ENCODE data around the gene CLK2. TPM values are rescaled to one million over a fixed set of nuclear protein-coding genes. Genes with fewer than 3 reads are reported as not detected.

CLK2 gene
- total RNA-seq, 1 experiment from 2014 or later, result 72.6 TPM

GRCh38 chr1:155284476-155284875 lies 11.2 kb upstream of the CLK2 start:
- no peaks in the 10 kb centered on the region for H4K20me1 ChIP-seq (ENCODE audit: insufficient read depth)
- no peak overlapping the region for H3K9ac ChIP-seq (ENCODE audit: low read length)
- no peaks in the 10 kb centered on the region for H3K9me3 ChIP-seq (ENCODE audit: control insufficient read depth in 1 of 2, insufficient read depth in 1 of 2, low read depth in 1 of 2, low read length in 2 of 2)
- intact Hi-C loops (cut with micrococcal nuclease), result no loop called here
- H3K4me2 ChIP-seq (ENCODE audit: low read length), result no peak overlapping the region
- RAD21 ChIA-PET (ENCODE audit: low non-redundant PET in 1 of 2, low total read pairs in 2 of 2, uncharacterized antibody in 2 of 2, unreplicated experiment in 2 of 2), result no interaction called here
- POLR2A ChIA-PET, result no interaction called here
- ATAC-seq (no peak), DNase-seq (ENCODE audit: low read depth, low spot score) (no peak)
- H2AFZ ChIP-seq (ENCODE audit: low read depth, low read length, poor library complexity, severe bottlenecking), result no peak overlapping the region
- no peaks in the 10 kb centered on the region for H3K9me2 ChIP-seq (ENCODE audit: insufficient read depth)
- H3K79me2 ChIP-seq (ENCODE audit: insufficient read depth, low read length), result no peaks in the 10 kb centered on the region
- H3K4me3 ChIP-seq (replicated peaks in 1 of 2; ENCODE audit: low read depth in 1 of 2, low read length in 2 of 2), result no peak overlapping the region
- no TSS peak for BruUV-seq (replicated peaks)
- no peak overlapping the region for H3K27ac ChIP-seq (ENCODE audit: low read depth, low read length)
- TF ChIP-seq SP1 (IDR thresholded peaks at IDR 0.05; ENCODE audit: low read depth) (no peak), CTCF (IDR thresholded peaks at IDR 0.05 in 2 of 3, conservative IDR thresholded peaks at IDR 0.05 in 1 of 3; ENCODE audit: borderline replicate concordance in 1 of 3, insufficient read depth in 1 of 3, low read depth in 2 of 3, low read length in 2 of 3) (no peak), ELF1 (IDR thresholded peaks at IDR 0.05; ENCODE audit: borderline replicate concordance, low read depth) (no peak), REST (IDR thresholded peaks at IDR 0.05; ENCODE audit: low read depth) (no peak), EZH2 (IDR thresholded peaks at IDR 0.05) (no peak), JUND (IDR thresholded peaks at IDR 0.05) (no peak), POLR2A (IDR thresholded peaks at IDR 0.05; ENCODE audit: borderline replicate concordance, extremely low read depth, insufficient read depth, insufficient read length) (no peak), EGR1 (IDR thresholded peaks at IDR 0.05; ENCODE audit: low read depth) (no peak), POLR2AphosphoS5 (IDR thresholded peaks at IDR 0.05; ENCODE audit: low read depth, low read length) (no peak), ZNF274 (IDR thresholded peaks at IDR 0.05; ENCODE audit: low read depth, low read length) (no peak), ZBTB33 (IDR thresholded peaks at IDR 0.05; ENCODE audit: extremely low read depth, insufficient replicate concordance, low read length) (no peak), RAD21 (IDR thresholded peaks at IDR 0.05; ENCODE audit: low read depth) (no peak), CBX3 (IDR thresholded peaks at IDR 0.05; ENCODE audit: low read depth) (no peak)
- no peaks in the 10 kb centered on the region for H3K4me1 ChIP-seq (ENCODE audit: control insufficient read depth in 1 of 2, insufficient read depth in 2 of 2, low read length in 2 of 2)
- CTCF ChIA-PET, result no interaction called here
- no peaks in the 10 kb centered on the region for H3K36me3 ChIP-seq (ENCODE audit: control insufficient read depth in 1 of 2, insufficient read depth in 2 of 2, low read length in 2 of 2)
- no peaks in the 10 kb centered on the region for H3K27me3 ChIP-seq (ENCODE audit: insufficient read depth, low read length)
